K562 (cell line): Measurements from ENCODE around the gene NMT1. TPM values are rescaled to one million over a fixed set of nuclear protein-coding genes. Genes with fewer than 3 reads are reported as not detected.

ENCODE experiments used
- CBX8 ChIP-seq: fragments of 200-600 bp; sonication (generic); IDR thresholded peaks from 2 replicates; pipeline ENCODE4 v1.6.1; 2012; ENCODE audit warnings: borderline replicate concordance, mixed run types, low read depth, mild to moderate bottlenecking, moderate library complexity, mixed read lengths, low read length, control low read depth, inconsistent platforms; ENCODE audit not compliant: poor library complexity, severe bottlenecking; ENCODE audit errors: extremely low read depth
- CHAMP1 ChIP-seq: fragments of 450-650 bp; IDR thresholded peaks from 2 replicates; pipeline ENCODE4 v1.6.1; 2016; ENCODE audit warnings: mild to moderate bottlenecking
- CLOCK ChIP-seq: fragments of 250-450 bp; sonication (Bioruptor Pico); IDR thresholded peaks from 2 replicates; pipeline ENCODE4 v1.4.0; 2020; ENCODE audit warnings: mild to moderate bottlenecking, moderate library complexity, borderline replicate concordance
- FOXJ3 ChIP-seq: sonication (generic); formaldehyde crosslinking; IDR thresholded peaks from 2 replicates; pipeline ENCODE4 v1.4.0; 2020; ENCODE audit warnings: mild to moderate bottlenecking, missing genetic modification reagents
- MAFK ChIP-seq: IDR thresholded peaks from 2 replicates; pipeline ENCODE4 v1.6.1; 2011; ENCODE audit warnings: low read length, improper control_type of control experiment
- MITF ChIP-seq: IDR thresholded peaks from 2 replicates; pipeline ENCODE4 v1.6.1; 2014; ENCODE audit warnings: antibody characterized with exemption
- RBFOX2 ChIP-seq: fragments of 200-400 bp; formaldehyde crosslinking; IDR thresholded peaks from 2 replicates; pipeline ENCODE4 v1.6.1; 2017; ENCODE audit warnings: low read depth, mild to moderate bottlenecking, low read length, moderate library complexity
- SMARCB1 ChIP-seq: IDR thresholded peaks from 2 replicates; pipeline ENCODE4 v1.6.1; 2011; ENCODE audit warnings: improper control_type of control experiment, low read depth; ENCODE audit not compliant: insufficient read length
- TFAM ChIP-seq: fragments of 250-450 bp; sonication (Bioruptor Pico); conservative IDR thresholded peaks from 2 replicates; pipeline ENCODE4 v1.5.0; 2021; ENCODE audit warnings: mild to moderate bottlenecking, moderate library complexity
- THRA ChIP-seq: fragments of 450-650 bp; IDR thresholded peaks from 2 replicates; pipeline ENCODE4 v1.6.1; 2017; ENCODE audit warnings: mild to moderate bottlenecking, moderate library complexity
- U2AF2 ChIP-seq: fragments of 200-400 bp; formaldehyde crosslinking; optimal IDR thresholded peaks from 2 replicates; pipeline ENCODE3; 2017; ENCODE audit warnings: low read depth, mild to moderate bottlenecking, low read length
- UBTF ChIP-seq, 2 experiments: IDR thresholded peaks; 2 replicates each; pipeline ENCODE4 v1.6.1; 2012; ENCODE audit warnings: improper control_type of control experiment in 2 of 2, low read depth in 2 of 2, low read length in 2 of 2, borderline replicate concordance in 1 of 2
- USF2 ChIP-seq: sonication (generic); formaldehyde crosslinking; IDR thresholded peaks from 2 replicates; pipeline ENCODE4 v1.5.0; 2020; ENCODE audit warnings: missing genetic modification reagents
- XRCC5 ChIP-seq: fragments of 200-400 bp; formaldehyde crosslinking; IDR thresholded peaks from 2 replicates; pipeline ENCODE4 v1.6.1; 2017; ENCODE audit warnings: low read depth, mild to moderate bottlenecking, low read length
- ZNF561 ChIP-seq: fragments of 450-650 bp; formaldehyde crosslinking; conservative IDR thresholded peaks from 2 replicates; pipeline ENCODE4 v1.4.0; 2020; ENCODE audit warnings: mild to moderate bottlenecking, moderate library complexity
- polyA plus RNA-seq, 8 experiments: library from polyadenylated mRNA; depleted of rRNA in 4 of 8; stranded (reverse) in 5 of 8; unstranded in 3 of 8; fragments of >200 nt; fragmentation: Nextera tagmentation in 2 of 8; fragmentation: Illumina TruSeq in 1 of 8; extraction: Ambion mirVana in 2 of 8; extraction: Trizol in 1 of 8; gene quantifications; 2 replicates each; pipeline versions ENCODE4 v1.2.1 to v1.2.3, GENCODE V29; 2011 to 2014; ENCODE audit warnings: inconsistent platforms in 1 of 8, missing spikeins in 1 of 8
- total RNA-seq, 7 experiments: library from RNA; depleted of rRNA in 6 of 7; stranded (reverse); fragments of >200 nt in 6 of 7; fragmentation: Illumina TruSeq in 2 of 7; extraction: Trizol in 2 of 7; gene quantifications; 2 replicates each; pipeline versions ENCODE4 v1.2.1 to v1.2.3, GENCODE V29; 2011 to 2021; ENCODE audit warnings: low replicate concordance in 1 of 7

Gene NMT1
- total and polyA plus RNA-seq, 9 of the 15 experiments (the other 6 are each of a cell fraction or from before 2014, with no cell fraction given), result 86.7 to 569 (median 213) TPM

- TF ChIP-seq CBX8 (no peak), MITF (no peak), USF2 (CRISPR knock-in tag) (no peak), FOXJ3 (no peak), CLOCK (CRISPR knock-in tag) (no peak), ZNF561 (CRISPR knock-in tag) (no peak), SMARCB1 (no peak), CHAMP1 (no peak), UBTF (IDR thresholded peaks at IDR 0.05; ENCODE audit: borderline replicate concordance in 1 of 2, low read depth in 2 of 2, low read length in 2 of 2) (peak; percentile 94 to 97; a peak in 3 of 4 replicates), TFAM (CRISPR knock-in tag) (no peak), RBFOX2 (peak; percentile 76), U2AF2 (no peak), XRCC5 (no peak), THRA (no peak), MAFK (no peak)
Observed at GRCh38 chr17:45021607-45022287, 39.4 kb upstream of the NMT1 start (continued).
